Transverse colon (tissue), 4 donors: ENCODE data around the gene FKBP15.

Experiments used
- CTCF ChIP-seq, 5 experiments: fragments of 200-600 bp in 3 of 5; fragments of 450-650 bp in 2 of 5; sonication (generic) in 3 of 5; IDR thresholded peaks; 1 replicate in 2 of 5; 2 replicates in 3 of 5; pipeline ENCODE4 v1.5.1; 2016 to 2017; ENCODE audit warnings: antibody characterized with exemption in 5 of 5, inconsistent platforms in 3 of 5, mild to moderate bottlenecking in 2 of 5, moderate library complexity in 1 of 5
- EP300 ChIP-seq: sonication (generic); formaldehyde crosslinking; IDR thresholded peaks from one replicate; pipeline ENCODE4 v1.6.1; 2017; ENCODE audit warnings: antibody characterized with exemption, low read depth
- POLR2A ChIP-seq: fragments of 450-650 bp; IDR thresholded peaks from one replicate; pipeline ENCODE4 v1.6.1; 2016; ENCODE audit warnings: antibody characterized with exemption, mild to moderate bottlenecking, moderate library complexity
- POLR2AphosphoS5 ChIP-seq, 3 donors: sonication (generic); formaldehyde crosslinking; IDR thresholded peaks; one replicate each; pipeline ENCODE4 v1.6.1; 2016; ENCODE audit warnings: antibody characterized with exemption in 3 of 3

DNA sequence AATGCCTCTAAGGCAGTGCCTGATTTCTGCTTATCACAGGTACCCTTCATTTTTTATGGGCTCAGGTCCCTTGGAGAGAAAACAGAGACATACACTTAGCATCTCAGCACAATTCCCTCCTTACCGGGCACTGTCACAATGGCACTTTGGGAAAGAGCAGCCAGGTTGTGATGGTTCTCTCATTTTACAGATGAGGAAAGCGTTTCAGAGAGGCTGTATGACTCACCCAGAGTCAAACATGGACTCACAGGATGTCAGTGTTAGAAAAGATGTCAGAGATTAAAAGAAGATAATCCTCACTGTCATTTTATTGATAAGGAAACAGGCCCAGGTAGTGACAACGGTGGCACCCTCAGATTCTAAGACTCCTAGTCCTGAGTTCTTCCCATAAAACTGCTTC, 82.3 kb downstream of the FKBP15 start:
- TF ChIP-seq POLR2AphosphoS5 (IDR thresholded peaks at IDR 0.05) (no peak), CTCF (IDR thresholded peaks at IDR 0.05) (no peak), POLR2A (no peak), EP300 (no peak)
